ENCODE measurements around the gene CASD1. TPM values are rescaled to one million over a fixed set of nuclear protein-coding genes. Genes with fewer than 3 reads are reported as not detected.

CASD1 gene
- 10 to 100 TPM; 21.2 to 24.9 (median 21.9) TPM for total RNA-seq

DNA sequence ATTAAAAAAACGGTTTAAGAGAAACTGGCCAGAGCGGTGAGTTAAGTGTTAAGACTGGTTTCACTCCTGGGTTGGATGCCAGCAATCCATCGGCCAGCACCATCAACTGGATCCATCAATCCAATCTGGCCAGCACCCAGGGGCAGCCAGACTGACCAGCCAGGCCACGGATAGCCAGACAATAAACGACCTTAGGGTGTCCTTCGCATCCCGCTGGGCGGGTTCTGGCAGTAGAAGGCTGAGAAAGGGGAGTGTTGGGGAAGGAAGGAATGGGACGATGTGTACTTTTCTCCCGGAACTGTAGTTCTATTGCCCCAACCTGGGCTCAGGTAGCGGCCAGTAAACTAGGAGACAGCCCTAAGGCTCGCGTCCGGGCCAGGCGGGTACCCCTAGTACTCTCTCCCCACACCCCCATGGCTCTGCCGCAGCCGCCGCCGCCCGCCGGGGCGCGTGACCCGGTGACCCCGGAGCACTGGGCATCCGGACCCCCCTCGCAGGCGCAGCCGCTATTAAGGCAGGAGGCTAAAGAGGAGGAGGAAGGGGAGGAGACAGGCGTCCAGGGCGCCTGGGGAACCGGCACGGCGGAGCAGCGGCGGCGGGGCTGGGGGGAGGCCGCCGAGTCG lies at the start of gene CASD1:
Gene CASD1 (plus strand): TSS at position 546 of the 623 bp plus-strand sequence. CDS start 276 bp downstream, outside the sequence.
- Histone ChIP-seq H3K27ac (peak within 1 kb of the TSS; percentile 90 to 95 (median 94)), H3K4me1 (peaks cover 0 to 36% (median 9%) of the 10 kb centered on the region in 4 donors), H3K4me3 (peak within 1 kb of the TSS; percentile 61 to 93 (median 80)), H3K27me3 (no peaks in the 10 kb centered on the region), H3K9me3 (no peaks in the 10 kb centered on the region), H3K36me3 (no peaks in the 10 kb centered on the region)
- TF ChIP-seq EP300 (IDR thresholded peaks at IDR 0.05) (no peak), POLR2A (IDR thresholded peaks at IDR 0.05) (no peak), CTCF (IDR thresholded peaks at IDR 0.05) (no peak)
- DNase-seq (ENCODE audit: low spot score in 2 of 2): peak in 1 of 2 donors; percentile 17
- 5 to 6% methylated on average over 24 to 36 of the region's 40 CpGs for WGBS, 2 donors

DNA sequence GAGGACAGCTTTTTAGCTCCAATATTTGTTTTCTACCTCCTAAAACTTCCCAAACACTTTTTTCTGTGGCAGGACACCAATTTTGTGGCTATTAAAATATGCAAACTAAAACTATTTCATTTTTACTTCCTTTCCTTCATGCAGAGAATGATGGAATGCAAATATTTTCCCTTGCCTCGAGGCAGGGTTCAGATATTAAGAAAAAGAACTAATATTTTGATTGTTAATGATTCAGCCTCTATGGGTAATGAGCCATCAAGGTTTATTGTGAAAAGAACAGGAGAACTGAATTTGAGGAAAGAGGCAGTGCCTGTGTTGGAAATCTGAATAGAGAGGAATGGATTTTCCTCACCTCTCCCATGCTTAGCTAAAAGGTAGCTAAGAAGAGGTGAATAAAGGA lies 43.1 kb upstream of the CASD1 start:
- DNase-seq (ENCODE audit: low spot score in 2 of 2): no peak

GRCh38 chr7:94471604-94472003 lies 38.0 kb upstream of the CASD1 start:
- Histone ChIP-seq H3K36me3 (no peaks in the 10 kb centered on the region), H3K9me3 (peaks cover 0 to 13% (median 2%) of the 10 kb centered on the region in 4 donors), H3K4me1 (no peaks in the 10 kb centered on the region), H3K27ac (no peak overlapping the region), H3K4me3 (no peak overlapping the region), H3K27me3 (no peaks in the 10 kb centered on the region)
- DNase-seq (ENCODE audit: low spot score in 2 of 2): no peak
- TF ChIP-seq EP300 (IDR thresholded peaks at IDR 0.05) (no peak), POLR2A (IDR thresholded peaks at IDR 0.05) (no peak), CTCF (IDR thresholded peaks at IDR 0.05) (no peak)
- 92 to 96% methylated on average over 2 of the region's 2 CpGs for WGBS, 2 donors

More for the DNA sequence above, 43.1 kb upstream of the CASD1 start:
- WGBS, 2 donors: 17 to 25% methylated on average over 1 of the region's 1 CpG
- Histone ChIP-seq H3K27ac (no peak overlapping the region), H3K4me3 (no peak overlapping the region), H3K36me3 (no peaks in the 10 kb centered on the region), H3K27me3 (no peaks in the 10 kb centered on the region), H3K4me1 (no peaks in the 10 kb centered on the region), H3K9me3 (peaks cover 0 to 6% (median 0%) of the 10 kb centered on the region in 4 donors)
- TF ChIP-seq CTCF (IDR thresholded peaks at IDR 0.05) (no peak), EP300 (IDR thresholded peaks at IDR 0.05) (no peak), POLR2A (IDR thresholded peaks at IDR 0.05) (no peak)

DNA sequence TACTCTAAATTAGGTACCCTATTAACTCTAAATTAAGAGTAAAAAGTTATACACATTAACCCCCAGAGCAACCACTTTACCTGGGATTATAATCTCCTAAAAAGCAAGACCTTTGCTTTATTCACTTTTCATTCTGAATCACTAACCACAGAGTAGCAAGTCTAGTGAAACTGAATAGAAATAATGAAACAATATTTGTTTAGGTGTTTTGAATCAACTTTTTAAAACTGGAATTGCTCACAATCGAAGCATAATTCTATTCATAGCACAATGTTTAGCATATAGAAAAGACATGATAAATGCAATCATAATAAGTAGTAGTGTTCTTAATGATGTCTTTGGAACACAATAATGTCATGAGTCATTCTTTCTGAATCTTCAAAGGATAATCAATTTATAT lies 37.0 kb upstream of the CASD1 start:
- TF ChIP-seq POLR2A (IDR thresholded peaks at IDR 0.05): no peak
- no peak for TF ChIP-seq CTCF (IDR thresholded peaks at IDR 0.05)
- no peak for TF ChIP-seq EP300 (IDR thresholded peaks at IDR 0.05)
- Histone ChIP-seq H3K9me3 (peaks cover 0 to 13% (median 2%) of the 10 kb centered on the region in 4 donors), H3K27ac (no peak overlapping the region), H3K27me3 (no peaks in the 10 kb centered on the region), H3K4me3 (no peak overlapping the region), H3K36me3 (no peaks in the 10 kb centered on the region), H3K4me1 (no peaks in the 10 kb centered on the region)
- 69 to 79% methylated on average over 1 of the region's 1 CpG for WGBS, 2 donors
- DNase-seq (ENCODE audit: low spot score in 2 of 2): no peak

DNA sequence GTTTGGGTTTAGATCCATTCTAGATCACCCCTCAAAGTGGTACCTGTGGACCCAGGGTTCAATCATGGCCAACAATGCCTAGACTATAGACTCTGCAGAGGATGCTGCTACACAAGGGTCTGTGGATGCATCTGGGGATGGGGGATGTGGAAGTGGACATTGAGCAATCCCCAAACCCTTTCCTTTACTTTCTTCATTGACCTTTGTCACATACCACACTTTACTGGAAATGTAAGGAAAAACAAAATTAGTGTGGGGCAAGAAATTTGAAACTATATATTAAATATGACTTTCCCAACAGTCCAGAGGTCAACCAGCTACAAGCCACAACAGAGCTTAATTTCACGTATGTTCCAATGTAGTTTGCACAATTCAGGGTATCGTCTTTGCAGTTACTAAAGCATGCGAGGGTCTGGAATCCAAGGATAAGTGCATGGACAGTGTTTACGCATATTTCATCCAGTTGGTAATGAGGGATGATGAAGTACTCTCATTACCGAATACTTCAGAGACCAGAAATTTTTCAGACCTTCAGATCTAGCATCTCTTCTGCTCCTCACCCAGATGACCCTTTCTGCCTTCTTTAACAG lies 33.3 kb upstream of the CASD1 start:
- TF ChIP-seq POLR2A (IDR thresholded peaks at IDR 0.05) (no peak), CTCF (IDR thresholded peaks at IDR 0.05) (no peak), EP300 (IDR thresholded peaks at IDR 0.05) (no peak)
- 90% methylated on average over 5 of the region's 5 CpGs for whole genome bisulfite sequencing, 2 donors
- Histone ChIP-seq H3K4me3 (no peak overlapping the region), H3K4me1 (no peaks in the 10 kb centered on the region), H3K27me3 (no peaks in the 10 kb centered on the region), H3K36me3 (no peaks in the 10 kb centered on the region), H3K9me3 (peaks cover 0 to 9% (median 2%) of the 10 kb centered on the region in 4 donors), H3K27ac (no peak overlapping the region)
- DNase-seq (ENCODE audit: low spot score in 2 of 2): no peak

Measured in tibial nerve (tissue), 4 donors.